Endothelial cell of umbilical vein (primary cell): Measurements from ENCODE around the gene CDKL5. TPM values are rescaled to one million over a fixed set of nuclear protein-coding genes. Genes with fewer than 3 reads are reported as not detected.

Source experiments
- BruUV-seq: library from RNA; stranded (reverse); fragments of 400-500 nt; replicated peaks from 2 replicates; lab custom pipeline; 2021; lab: Mats Ljungman, UMichigan
- CTCF ChIA-PET: fragments of 300-600, 350-600 bp; sonication (Branson Sonifier 250); formaldehyde crosslinking; loops from one replicate; lab custom pipeline; 2021; ENCODE audit warnings: antibody characterized with exemption, inconsistent platforms; lab: Charles Lee
- POLR2A ChIA-PET: fragments of 300-600, 350-600 bp; sonication (Branson Sonifier 250); formaldehyde crosslinking; loops from one replicate; lab custom pipeline; 2021; ENCODE audit warnings: antibody characterized with exemption, inconsistent platforms; lab: Charles Lee
- DNase-seq: peaks from one replicate; pipeline ENCODE4 v3.0.0-alpha.2; 2011; ENCODE audit warnings: low read depth, low spot score
- FAIRE-seq: peaks from 2 replicates; lab custom pipeline; 2011; peaks lifted over from hg19 to GRCh38; lab: Jason Lieb, UNC
- H2AFZ ChIP-seq: 2 replicates; pipeline ENCODE4 v1.6.0; 2012; ENCODE audit warnings: low read depth, low read length, control low read depth, inconsistent platforms
- H3K27ac ChIP-seq: 2 replicates; pipeline ENCODE4 v1.5.1; 2011; ENCODE audit warnings: low read depth, mild to moderate bottlenecking, control low read depth, low read length, moderate library complexity; ENCODE audit not compliant: insufficient read depth
- H3K27me3 ChIP-seq, 2 experiments: 2 replicates each; pipeline versions ENCODE4 v1.6.0 to v1.6.1; 2011; ENCODE audit warnings: low read length in 2 of 2, mixed read lengths in 1 of 2; ENCODE audit not compliant: control insufficient read depth in 2 of 2, insufficient read depth in 2 of 2
- H3K36me3 ChIP-seq, 2 experiments: 2 replicates in 1 of 2; 3 replicates in 1 of 2; pipeline ENCODE4 v1.5.1; 2011; ENCODE audit warnings: low read length in 2 of 2, mild to moderate bottlenecking in 1 of 2, moderate library complexity in 1 of 2; ENCODE audit not compliant: control insufficient read depth in 2 of 2, insufficient read depth in 2 of 2; ENCODE audit errors: extremely low read depth in 1 of 2
- H3K4me1 ChIP-seq: 3 replicates; pipeline ENCODE4 v1.5.1; 2011; ENCODE audit warnings: mild to moderate bottlenecking, low read length; ENCODE audit not compliant: control insufficient read depth, insufficient read depth; ENCODE audit errors: extremely low read depth
- H3K4me2 ChIP-seq: 2 replicates; pipeline ENCODE4 v1.6.1; 2011; ENCODE audit warnings: low read length, control low read depth, mixed read lengths; ENCODE audit not compliant: insufficient read depth
- H3K4me3 ChIP-seq, 3 experiments: fragments of 200-600 bp in 1 of 3; sonication (generic), shearing (Covaris generic) in 1 of 3; replicated peaks in 1 of 3; 2 replicates each; pipeline ENCODE4 v1.5.1; 2011 to 2016; ENCODE audit warnings: control low read depth in 3 of 3, low read length in 3 of 3, mild to moderate bottlenecking in 2 of 3, inconsistent platforms in 1 of 3, low read depth in 1 of 3, moderate library complexity in 1 of 3; ENCODE audit not compliant: insufficient read depth in 1 of 3
- H3K79me2 ChIP-seq: 2 replicates; pipeline ENCODE4 v1.6.0; 2012; ENCODE audit warnings: low read length, inconsistent platforms; ENCODE audit not compliant: control insufficient read depth, insufficient read depth
- H3K9ac ChIP-seq: replicated peaks from 2 replicates; pipeline ENCODE3; 2011; ENCODE audit warnings: low read length, control low read depth; ENCODE audit not compliant: insufficient read depth; ENCODE audit errors: extremely low read depth
- H3K9me1 ChIP-seq: replicated peaks from 3 replicates; pipeline ENCODE4 v1.6.0; 2011; ENCODE audit warnings: mild to moderate bottlenecking, low read length; ENCODE audit not compliant: control insufficient read depth, insufficient read depth; ENCODE audit errors: extremely low read depth
- H3K9me3 ChIP-seq: replicated peaks from 2 replicates; pipeline ENCODE4 v1.5.1; 2012; ENCODE audit warnings: low read length, inconsistent platforms; ENCODE audit not compliant: control insufficient read depth, insufficient read depth
- H4K20me1 ChIP-seq: replicated peaks from 2 replicates; pipeline ENCODE3; 2011; ENCODE audit warnings: mild to moderate bottlenecking, low read length; ENCODE audit not compliant: control insufficient read depth, insufficient read depth; ENCODE audit errors: extremely low read depth
- FOS ChIP-seq: IDR thresholded peaks from 2 replicates; pipeline ENCODE4 v1.6.1; 2011; ENCODE audit warnings: mild to moderate bottlenecking, low read length, moderate library complexity, borderline replicate concordance; ENCODE audit not compliant: insufficient read depth
- GATA2 ChIP-seq: IDR thresholded peaks from 2 replicates; pipeline ENCODE4 v1.7.0; 2011; ENCODE audit warnings: low read depth, mild to moderate bottlenecking, moderate library complexity, mixed read lengths, low read length; ENCODE audit not compliant: insufficient read length, insufficient read depth
- JUN ChIP-seq: IDR thresholded peaks from 2 replicates; pipeline ENCODE4 v1.6.1; 2011; ENCODE audit warnings: borderline replicate concordance, low read depth; ENCODE audit not compliant: insufficient read length, insufficient read depth
- MAX ChIP-seq: IDR thresholded peaks from 2 replicates; pipeline ENCODE4 v1.6.1; 2011; ENCODE audit not compliant: insufficient read depth, insufficient read length
- dilution Hi-C: fragments of 300-500 bp; cut with MboI; formaldehyde crosslinking; loops from one replicate; pipeline ENCODE4 v1.15.0; 2019; ENCODE audit warnings: low sequenced_read_pairs; ENCODE audit not compliant: extremely low pct_ligation_motif_present
- intact Hi-C: fragments of 100-400 bp; cut with micrococcal nuclease; formaldehyde crosslinking; loops from one replicate; pipeline ENCODE4 v1.10.0; 2022
- polyA plus RNA-seq, 4 experiments: library from polyadenylated mRNA; depleted of rRNA in 3 of 4; stranded (reverse) in 3 of 4; unstranded in 1 of 4; fragments of >200 nt; gene quantifications; 2 replicates each; pipeline versions ENCODE4 v1.2.1 to v1.2.3, GENCODE V29; 2011 to 2012; ENCODE audit warnings: missing spikeins in 1 of 4
- small RNA-seq: library from RNA; depleted of rRNA; stranded (forward); fragments of <200 nt; gene quantifications from one replicate; pipeline ENCODE3, GENCODE V24; 2012; ENCODE audit warnings: low replicate concordance, low read depth; ENCODE audit not compliant: insufficient read depth, insufficient read length
- total RNA-seq: library from RNA; stranded (reverse); gene quantifications from 2 replicates; pipeline ENCODE4 v1.2.3, GENCODE V29; 2021

Gene CDKL5
- total and polyA plus RNA-seq, 2 donors (not counting 3 experiments of a cell fraction or from before 2014, with no cell fraction given) = 1.5 to 4.3 TPM

GRCh38 chrX:18702362-18703195, 277.2 kb downstream of the CDKL5 start:
- FAIRE-seq = peak; percentile 50
- no peak for TF ChIP-seq GATA2
- TF ChIP-seq MAX = no peak
- peak; percentile 29 for TF ChIP-seq JUN
- TF ChIP-seq FOS = peak; percentile 45
- H3K9me1 ChIP-seq = no peaks in the 10 kb centered on the region
- no peaks in the 10 kb centered on the region for H3K9me3 ChIP-seq
- POLR2A ChIA-PET = no interaction called here
- BruUV-seq = no TSS peak
- H3K4me3 ChIP-seq = no peak overlapping the region
- no peak overlapping the region for H3K9ac ChIP-seq
- peaks cover 14% of the 10 kb centered on the region for H3K4me1 ChIP-seq
- dilution Hi-C loops (no loop called here), intact Hi-C loops (loop anchor here (2.0 kb wide), 1 partner anchor 184 kb away; no protein-coding TSS in a partner anchor)
- peak; percentile 67 for DNase-seq
- no peaks in the 10 kb centered on the region for H4K20me1 ChIP-seq
- no peaks in the 10 kb centered on the region for H3K79me2 ChIP-seq
- peak overlapping the region; percentile 62 for H3K4me2 ChIP-seq
- no peaks in the 10 kb centered on the region for H3K36me3 ChIP-seq
- H3K27ac ChIP-seq = peak overlapping the region; percentile 24
- peak overlapping the region; percentile 49 for H2AFZ ChIP-seq
- CTCF ChIA-PET = interaction anchor here (2.4 kb wide), 1 partner anchor 631 kb away, joined by 7 read pairs; no protein-coding TSS in a partner anchor
- H3K27me3 ChIP-seq = peaks cover 0 to 2% of the 10 kb centered on the region in 2 experiments

Small RNA genes lying within 50 kb of the gene (small RNA-seq; reads per million reads assigned to genes)
- not detected for gene RF00019

Other genes with a start within 250 kb of the CDKL5 start
- gene BEND2, start 204.7 kb upstream of the CDKL5 start, total RNA-seq = not detected in 2 replicates
- not detected in 2 replicates for gene BEND2, start 204.7 kb upstream of the CDKL5 start, polyA plus RNA-seq
- 0.69 and 2.7 TPM in 2 replicates for gene SCML2, start 70.9 kb upstream of the CDKL5 start, total RNA-seq
- 0.92 and 1.4 TPM in 2 replicates for gene SCML2, start 70.9 kb upstream of the CDKL5 start, polyA plus RNA-seq
- gene RS1, start 246.5 kb downstream of the CDKL5 start, total RNA-seq = not detected in 2 replicates
- not detected in 2 replicates for gene RS1, start 246.5 kb downstream of the CDKL5 start, polyA plus RNA-seq